ENCODE measurements around the gene APBA2. TPM values are rescaled to one million over a fixed set of nuclear protein-coding genes. Genes with fewer than 3 reads are reported as not detected.

APBA2 gene
- total and polyA plus RNA-seq, 2 donors from 2014 or later: 1.0 to 6.1 TPM

DNA sequence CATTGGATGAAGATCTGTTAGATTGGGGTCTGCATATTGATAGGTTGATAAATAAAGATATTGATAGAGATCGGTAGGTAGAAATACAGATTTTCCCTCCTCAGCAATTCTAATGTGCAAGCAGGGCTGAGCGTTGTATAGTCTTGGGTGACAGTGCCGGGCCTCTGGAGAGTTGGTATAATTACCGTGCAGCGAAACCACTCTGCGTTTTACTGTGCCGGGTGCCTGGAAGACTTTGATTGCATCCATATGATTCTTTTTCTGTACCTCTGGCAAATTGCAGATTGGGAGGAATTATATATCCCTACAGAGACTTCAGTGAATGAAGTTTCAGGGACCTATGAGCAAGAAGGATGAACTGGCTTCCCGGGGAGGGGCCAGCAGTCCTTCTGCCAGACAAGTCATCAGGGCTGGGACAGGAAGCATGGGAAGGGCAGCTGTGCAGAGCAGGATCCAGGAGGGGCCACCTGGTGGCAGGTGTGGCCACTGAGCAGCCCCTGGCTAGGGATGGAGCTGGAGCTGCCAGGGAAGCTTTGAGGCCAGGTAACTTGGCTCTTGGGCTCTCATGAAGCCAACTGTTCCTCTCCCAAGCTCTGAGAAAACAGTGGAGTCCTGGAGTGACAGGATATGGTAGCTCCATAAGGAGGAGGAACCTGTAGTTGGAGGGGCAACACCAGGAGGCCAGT lies 132.5 kb downstream of the APBA2 start:
- no peak for FAIRE-seq
- Histone ChIP-seq H3K4me3 (ENCODE audit: low read length in 3 of 3) (no peak overlapping the region), H3K9me3 (ENCODE audit: control insufficient read depth in 2 of 3, insufficient read depth in 1 of 3, low read length in 3 of 3) (no peaks in the 10 kb centered on the region), H3K36me3 (ENCODE audit: control insufficient read depth in 2 of 3, insufficient read depth in 3 of 3, low read length in 3 of 3) (no peaks in the 10 kb centered on the region), H3K4me1 (ENCODE audit: control insufficient read depth in 2 of 3, insufficient read depth in 2 of 3, low read depth in 1 of 3, low read length in 3 of 3) (no peaks in the 10 kb centered on the region), H3K9ac (ENCODE audit: low read length in 3 of 3) (no peak overlapping the region), H3K27me3 (ENCODE audit: control insufficient read depth, insufficient read depth, low read length) (no peaks in the 10 kb centered on the region), H3K27ac (ENCODE audit: low read depth in 2 of 2, low read length in 2 of 2) (no peak overlapping the region)
- intact Hi-C loops (cut with DNase I): no loop called here
- TF ChIP-seq, protein P1, sequence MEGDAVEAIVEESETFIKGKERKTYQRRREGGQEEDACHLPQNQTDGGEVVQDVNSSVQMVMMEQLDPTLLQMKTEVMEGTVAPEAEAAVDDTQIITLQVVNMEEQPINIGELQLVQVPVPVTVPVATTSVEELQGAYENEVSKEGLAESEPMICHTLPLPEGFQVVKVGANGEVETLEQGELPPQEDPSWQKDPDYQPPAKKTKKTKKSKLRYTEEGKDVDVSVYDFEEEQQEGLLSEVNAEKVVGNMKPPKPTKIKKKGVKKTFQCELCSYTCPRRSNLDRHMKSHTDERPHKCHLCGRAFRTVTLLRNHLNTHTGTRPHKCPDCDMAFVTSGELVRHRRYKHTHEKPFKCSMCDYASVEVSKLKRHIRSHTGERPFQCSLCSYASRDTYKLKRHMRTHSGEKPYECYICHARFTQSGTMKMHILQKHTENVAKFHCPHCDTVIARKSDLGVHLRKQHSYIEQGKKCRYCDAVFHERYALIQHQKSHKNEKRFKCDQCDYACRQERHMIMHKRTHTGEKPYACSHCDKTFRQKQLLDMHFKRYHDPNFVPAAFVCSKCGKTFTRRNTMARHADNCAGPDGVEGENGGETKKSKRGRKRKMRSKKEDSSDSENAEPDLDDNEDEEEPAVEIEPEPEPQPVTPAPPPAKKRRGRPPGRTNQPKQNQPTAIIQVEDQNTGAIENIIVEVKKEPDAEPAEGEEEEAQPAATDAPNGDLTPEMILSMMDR (IDR thresholded peaks at IDR 0.05; ENCODE audit: borderline replicate concordance, extremely low read depth, insufficient read depth): no peak
- DNase-seq: no peak

DNA sequence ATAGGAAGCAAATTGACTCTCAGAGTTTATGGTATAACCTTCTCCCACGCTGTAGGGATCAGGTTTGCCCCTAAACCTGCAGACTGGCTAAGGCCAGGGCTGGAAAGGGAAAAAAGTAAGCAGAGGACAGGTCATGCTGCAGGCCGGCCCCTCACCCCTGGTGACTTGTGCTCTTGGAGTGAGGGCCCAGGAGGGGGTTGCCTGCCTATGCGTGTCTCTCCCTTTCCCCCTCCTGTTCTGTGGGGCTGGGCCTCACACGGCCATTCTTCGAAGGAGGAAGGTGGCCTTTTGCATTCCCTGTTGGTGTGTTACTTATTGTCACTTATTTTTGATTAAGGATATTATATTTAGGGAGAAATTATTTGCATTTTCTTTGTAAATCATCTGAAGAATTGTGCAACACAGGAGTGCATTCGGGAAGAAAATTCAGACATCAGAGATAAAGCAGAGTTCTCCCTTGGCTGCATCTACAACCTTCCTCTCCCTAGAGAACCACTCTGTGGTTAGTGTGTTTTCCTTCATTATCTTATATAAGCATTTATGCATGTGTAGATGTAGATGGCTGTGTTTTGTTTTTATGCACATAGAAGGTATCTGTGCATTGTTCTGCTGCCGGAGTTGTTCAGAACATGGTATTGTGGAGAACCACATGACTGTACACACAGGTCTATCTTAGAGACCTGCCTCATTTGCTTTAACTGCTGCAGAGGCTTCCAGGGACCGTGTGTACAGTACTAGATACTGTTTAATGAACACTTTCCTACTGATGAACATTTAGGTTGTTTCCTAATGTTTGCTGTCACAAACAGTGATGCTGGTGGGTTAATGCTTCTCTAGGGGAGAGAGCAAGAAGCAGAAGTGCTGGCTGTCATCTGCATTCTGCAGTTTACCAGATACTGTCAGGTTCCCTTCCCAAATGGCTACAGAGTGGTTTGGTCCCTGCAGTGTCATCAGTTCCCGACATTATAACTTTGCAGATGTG lies 133.5 kb downstream of the APBA2 start:
- H3K4me3 ChIP-seq (ENCODE audit: low read length in 3 of 3): no peak overlapping the region
- DNase-seq (no peak), FAIRE-seq (no peak)
- H3K36me3 ChIP-seq (ENCODE audit: control insufficient read depth in 2 of 3, insufficient read depth in 3 of 3, low read length in 3 of 3): no peaks in the 10 kb centered on the region
- TF ChIP-seq, protein P1 (IDR thresholded peaks at IDR 0.05; ENCODE audit: borderline replicate concordance, extremely low read depth, insufficient read depth): no peak
- H3K27me3 ChIP-seq (ENCODE audit: control insufficient read depth, insufficient read depth, low read length): no peaks in the 10 kb centered on the region
- H3K9ac ChIP-seq (ENCODE audit: low read length in 3 of 3): no peak overlapping the region
- H3K4me1 ChIP-seq (ENCODE audit: control insufficient read depth in 2 of 3, insufficient read depth in 2 of 3, low read depth in 1 of 3, low read length in 3 of 3): no peaks in the 10 kb centered on the region
- no peaks in the 10 kb centered on the region for H3K9me3 ChIP-seq (ENCODE audit: control insufficient read depth in 2 of 3, insufficient read depth in 1 of 3, low read length in 3 of 3)
- no peak overlapping the region for H3K27ac ChIP-seq (ENCODE audit: low read depth in 2 of 2, low read length in 2 of 2)
- intact Hi-C loops (cut with DNase I): no loop called here

DNA sequence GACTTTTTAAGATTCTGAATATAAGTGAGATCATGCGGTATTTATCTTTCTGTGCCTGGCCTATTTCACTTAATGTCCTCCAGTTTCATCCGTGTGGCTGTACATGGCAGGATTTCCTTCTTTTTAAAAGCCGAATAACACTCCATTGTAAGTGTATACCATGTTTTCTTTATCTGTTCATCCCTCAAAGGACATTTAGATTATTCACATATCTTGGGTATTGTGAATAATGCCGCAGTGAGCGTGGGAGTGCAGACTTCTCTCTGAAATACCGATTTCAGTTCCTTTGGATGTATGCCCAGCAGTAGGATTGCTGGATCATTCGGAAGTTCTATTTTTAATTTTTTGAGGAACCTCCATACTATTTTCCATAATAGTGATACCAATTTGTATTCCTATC lies 136.1 kb downstream of the APBA2 start:
- no peak for FAIRE-seq
- no peak overlapping the region for H3K4me3 ChIP-seq (ENCODE audit: low read length in 3 of 3)

More for the DNA sequence above, 136.1 kb downstream of the APBA2 start:
- H3K36me3 ChIP-seq (ENCODE audit: control insufficient read depth in 2 of 3, insufficient read depth in 3 of 3, low read length in 3 of 3): no peaks in the 10 kb centered on the region
- H3K27me3 ChIP-seq (ENCODE audit: control insufficient read depth, insufficient read depth, low read length): no peaks in the 10 kb centered on the region
- H3K9me3 ChIP-seq (ENCODE audit: control insufficient read depth in 2 of 3, insufficient read depth in 1 of 3, low read length in 3 of 3): no peaks in the 10 kb centered on the region
- H3K9ac ChIP-seq (ENCODE audit: low read length in 3 of 3): no peak overlapping the region
- no peak for DNase-seq
- intact Hi-C loops (cut with DNase I): no loop called here
- H3K27ac ChIP-seq (ENCODE audit: low read depth in 2 of 2, low read length in 2 of 2): no peak overlapping the region
- H3K4me1 ChIP-seq (ENCODE audit: control insufficient read depth in 2 of 3, insufficient read depth in 2 of 3, low read depth in 1 of 3, low read length in 3 of 3): no peaks in the 10 kb centered on the region
- TF ChIP-seq, protein P1 (IDR thresholded peaks at IDR 0.05; ENCODE audit: borderline replicate concordance, extremely low read depth, insufficient read depth): no peak
